Erythroblast (primary cell): Measurements from ENCODE around the gene ZNF502.
"Not testable (repeated sequence)": the region's sequence is repeated elsewhere in the genome, so short reads cannot be mapped to it uniquely, and the experiment has no call there.

Experiments
- GATA1 ChIP-seq: IDR thresholded peaks from 2 replicates; pipeline ENCODE4 v1.6.1; 2011; ENCODE audit warnings: low read depth, mild to moderate bottlenecking, control low read depth, low read length, moderate library complexity
- POLR2A ChIP-seq: IDR thresholded peaks from 2 replicates; pipeline ENCODE4 v1.6.1; 2011; ENCODE audit warnings: mild to moderate bottlenecking, low read length

GRCh38 chr3:44673466-44673865 is 39.0 kb upstream of the ZNF502 start:
- TF ChIP-seq POLR2A, GATA1: not testable (repeated sequence)
